Kidney (tissue), 14 donors: ENCODE data around the gene ROR2. TPM values are rescaled to one million over a fixed set of nuclear protein-coding genes. Genes with fewer than 3 reads are reported as not detected.
"Not testable (repeated sequence)": the region's sequence is repeated elsewhere in the genome, so short reads cannot be mapped to it uniquely, and the experiment has no call there.

Experiments
- DNase-seq, 5 donors: peaks; one replicate each; pipeline ENCODE4 v3.0.0-alpha.2; 2013 to 2020
- FAIRE-seq: peaks from 2 replicates; lab custom pipeline; 2012; peaks lifted over from hg19 to GRCh38; lab: Jason Lieb, UNC
- H3K27ac ChIP-seq, 2 donors: one replicate each; pipeline ENCODE4 v1.7.0; 2013; ENCODE audit warnings: low read depth in 2 of 2, low read length in 2 of 2, inconsistent platforms in 1 of 2
- H3K27me3 ChIP-seq: one replicate; pipeline ENCODE4 v1.7.1; 2013; ENCODE audit warnings: low read length, inconsistent platforms; ENCODE audit not compliant: control insufficient read depth, insufficient read depth
- H3K36me3 ChIP-seq, 3 donors: one replicate each; pipeline versions ENCODE4 v1.7.0 to v1.7.1; 2013; ENCODE audit warnings: low read length in 3 of 3, control low read depth in 1 of 3, inconsistent platforms in 1 of 3; ENCODE audit not compliant: insufficient read depth in 3 of 3, control insufficient read depth in 2 of 3
- H3K4me1 ChIP-seq, 3 donors: one replicate each; pipeline versions ENCODE4 v1.7.0 to v1.7.1; 2013; ENCODE audit warnings: low read length in 3 of 3, inconsistent platforms in 1 of 3, low read depth in 1 of 3; ENCODE audit not compliant: control insufficient read depth in 2 of 3, insufficient read depth in 2 of 3
- H3K4me3 ChIP-seq, 3 donors: one replicate each; pipeline versions ENCODE4 v1.7.0 to v1.8.1; 2013; ENCODE audit warnings: low read length in 3 of 3, control low read depth in 1 of 3, inconsistent platforms in 1 of 3
- H3K9ac ChIP-seq, 3 donors: one replicate each; pipeline versions ENCODE4 v1.7.0 to v1.7.1; 2013; ENCODE audit warnings: low read length in 3 of 3, control low read depth in 1 of 3, inconsistent platforms in 1 of 3
- H3K9me3 ChIP-seq, 3 donors: one replicate each; pipeline versions ENCODE4 v1.7.0 to v1.7.1; 2013; ENCODE audit warnings: low read length in 3 of 3, control low read depth in 1 of 3, inconsistent platforms in 1 of 3; ENCODE audit not compliant: control insufficient read depth in 2 of 3, insufficient read depth in 1 of 3
- CTCF ChIP-seq: IDR thresholded peaks from 3 replicates; pipeline ENCODE4 v1.5.1; 2012; ENCODE audit warnings: mild to moderate bottlenecking, moderate library complexity, borderline replicate concordance; ENCODE audit not compliant: insufficient read depth; ENCODE audit errors: extremely low read depth
- intact Hi-C: fragments of 100-400 bp; cut with DNase I; formaldehyde crosslinking; loops from one replicate; pipeline ENCODE4 v1.11.1; 2022
- polyA plus RNA-seq: library from polyadenylated mRNA; stranded (reverse); fragments of 350-450 nt; fragmentation: Illumina TruSeq; extraction: RNeasy Lipid Tissue Mini Kit (QIAGEN cat#74804); gene quantifications from one replicate; pipeline ENCODE4 v1.2.3, GENCODE V29; 2014; ENCODE audit warnings: low read depth, low replicate concordance; ENCODE audit not compliant: insufficient read depth
- total RNA-seq: library from RNA; stranded (reverse); fragmentation: NEBNext Ultra II Directional; extraction: Animal tissue kit (Norgen Biotek cat#: 25700); gene quantifications from one replicate; pipeline ENCODE4 v1.2.1, GENCODE V29; 2021
- donor health status: control.
- donor health status: control.
- donor health status: control.
- donor health status: control.
- donor health status: control.
- donor health status: DM: yes; HTN: yes; CAD: no.
- donor health status: Normal renal cell carcinoma (clear cell type).

The ROR2 gene
- total and polyA plus RNA-seq, 2 donors from 2014 or later: 1.5 to 5.7 TPM

GRCh38 chr9:91547081-91547480 is 402.9 kb downstream of the ROR2 start:
- Histone ChIP-seq H3K9me3 (no peaks in the 10 kb centered on the region), H3K4me1 (no peaks in the 10 kb centered on the region), H3K27me3 (no peaks in the 10 kb centered on the region), H3K4me3 (no peak overlapping the region), H3K36me3 (no peaks in the 10 kb centered on the region), H3K9ac (no peak overlapping the region), H3K27ac (no peak overlapping the region)
- no peak for FAIRE-seq
- intact Hi-C loops: no loop called here
- no peak for DNase-seq
- TF ChIP-seq CTCF: no peak

DNA sequence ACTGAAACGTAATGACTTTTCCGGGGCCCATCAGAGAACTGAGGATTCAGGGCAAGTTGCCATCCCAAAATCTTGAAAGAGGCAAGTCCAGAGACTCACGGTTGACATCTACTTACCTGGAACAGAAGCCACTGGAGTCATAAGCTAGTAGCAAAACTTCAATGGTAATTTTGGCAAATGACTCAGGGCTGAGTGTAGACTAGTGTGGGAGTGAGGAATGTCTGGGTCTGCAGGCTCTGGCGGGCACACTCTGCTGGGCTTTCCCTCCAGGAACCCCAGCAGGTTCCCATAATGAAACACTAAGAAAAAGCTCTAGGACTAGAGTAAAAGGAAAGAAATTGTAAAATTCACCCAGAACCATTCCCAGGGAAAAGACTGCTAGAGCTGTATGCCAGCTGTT is 403.5 kb downstream of the ROR2 start:
- no peak overlapping the region for H3K27ac ChIP-seq
- H3K4me3 ChIP-seq: no peak overlapping the region
- DNase-seq: no peak
- no peak for FAIRE-seq
- H3K36me3 ChIP-seq: no peaks in the 10 kb centered on the region
- no peaks in the 10 kb centered on the region for H3K9me3 ChIP-seq
- H3K4me1 ChIP-seq: no peaks in the 10 kb centered on the region
- intact Hi-C loops: no loop called here
- no peaks in the 10 kb centered on the region for H3K27me3 ChIP-seq
- no peak for TF ChIP-seq CTCF
- no peak overlapping the region for H3K9ac ChIP-seq

DNA sequence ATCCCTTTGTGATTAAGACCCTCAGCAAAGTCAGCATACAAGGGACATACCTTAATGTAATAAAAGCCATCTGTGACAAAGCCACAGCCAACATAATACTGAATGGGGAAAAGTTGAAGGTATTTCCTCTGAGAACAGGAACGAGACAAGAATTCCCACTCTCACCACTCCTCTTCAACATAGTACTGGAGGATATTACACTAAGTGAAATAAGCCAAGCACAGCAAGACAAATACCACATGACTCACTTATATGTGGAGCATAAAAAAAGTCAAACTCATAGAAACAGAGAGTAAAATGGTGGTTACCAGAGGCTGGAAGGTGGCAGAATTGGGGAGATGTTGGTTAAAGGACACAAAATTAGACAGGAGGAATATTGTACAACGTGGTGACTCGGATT is 408.3 kb downstream of the ROR2 start:
- no peak overlapping the region for H3K27ac ChIP-seq
- FAIRE-seq (no peak), DNase-seq (no peak)
- no peaks in the 10 kb centered on the region for H3K27me3 ChIP-seq
- no peak overlapping the region for H3K9ac ChIP-seq
- intact Hi-C loops: no loop called here
- TF ChIP-seq CTCF: no peak
- H3K36me3 ChIP-seq: no peaks in the 10 kb centered on the region
- no peak overlapping the region for H3K4me3 ChIP-seq
- no peaks in the 10 kb centered on the region for H3K4me1 ChIP-seq
- no peaks in the 10 kb centered on the region for H3K9me3 ChIP-seq

- DNase-seq, H3K4me1 ChIP-seq, H3K4me3 ChIP-seq, FAIRE-seq, H3K36me3 ChIP-seq, intact Hi-C loops, H3K9ac ChIP-seq, H3K27me3 ChIP-seq, H3K9me3 ChIP-seq, H3K27ac ChIP-seq: not testable (repeated sequence)
Measured at GRCh38 chr9:91540506-91540905, 409.5 kb downstream of the ROR2 start.
